ENCODE measurements around the gene KCTD4.
"Not testable (repeated sequence)": the region's sequence is repeated elsewhere in the genome, so short reads cannot be mapped to it uniquely, and the experiment has no call there.

DNA sequence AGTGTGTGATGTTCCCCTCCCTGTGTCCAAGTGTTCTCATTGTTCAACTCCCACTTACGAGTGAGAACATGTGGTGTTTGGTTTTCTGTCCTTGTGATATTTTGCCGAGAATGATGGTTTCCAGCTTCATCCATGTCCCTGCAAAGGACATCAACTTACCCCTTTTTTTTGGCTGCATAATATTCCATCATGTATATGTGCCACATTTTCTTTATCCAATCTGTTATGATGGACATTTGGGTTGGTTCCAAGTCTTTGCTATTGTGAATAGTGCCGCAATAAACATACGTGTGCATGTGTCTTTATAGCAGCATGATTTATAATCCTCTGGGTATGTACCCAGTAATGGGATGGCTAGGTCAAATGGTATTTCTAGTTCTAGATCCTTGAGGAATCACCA is 11.8 kb downstream of the KCTD4 start:
- TF ChIP-seq, protein P1, sequence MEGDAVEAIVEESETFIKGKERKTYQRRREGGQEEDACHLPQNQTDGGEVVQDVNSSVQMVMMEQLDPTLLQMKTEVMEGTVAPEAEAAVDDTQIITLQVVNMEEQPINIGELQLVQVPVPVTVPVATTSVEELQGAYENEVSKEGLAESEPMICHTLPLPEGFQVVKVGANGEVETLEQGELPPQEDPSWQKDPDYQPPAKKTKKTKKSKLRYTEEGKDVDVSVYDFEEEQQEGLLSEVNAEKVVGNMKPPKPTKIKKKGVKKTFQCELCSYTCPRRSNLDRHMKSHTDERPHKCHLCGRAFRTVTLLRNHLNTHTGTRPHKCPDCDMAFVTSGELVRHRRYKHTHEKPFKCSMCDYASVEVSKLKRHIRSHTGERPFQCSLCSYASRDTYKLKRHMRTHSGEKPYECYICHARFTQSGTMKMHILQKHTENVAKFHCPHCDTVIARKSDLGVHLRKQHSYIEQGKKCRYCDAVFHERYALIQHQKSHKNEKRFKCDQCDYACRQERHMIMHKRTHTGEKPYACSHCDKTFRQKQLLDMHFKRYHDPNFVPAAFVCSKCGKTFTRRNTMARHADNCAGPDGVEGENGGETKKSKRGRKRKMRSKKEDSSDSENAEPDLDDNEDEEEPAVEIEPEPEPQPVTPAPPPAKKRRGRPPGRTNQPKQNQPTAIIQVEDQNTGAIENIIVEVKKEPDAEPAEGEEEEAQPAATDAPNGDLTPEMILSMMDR (IDR thresholded peaks at IDR 0.05), result not testable (repeated sequence)
- not testable (repeated sequence) for TF ChIP-seq POLR2A, EP300 (IDR thresholded peaks at IDR 0.05)

All from gastroesophageal sphincter (tissue), 3 donors.